Effector memory CD4-positive, alpha-beta T cell (primary cell): ENCODE measurements around the gene ACOT12.

Experiments
- DNase-seq, 3 donors: peaks; one replicate each; pipeline ENCODE4 v3.0.0-alpha.2; 2020
- H3K27ac ChIP-seq: 2 replicates; pipeline ENCODE4 v1.7.0; 2013; ENCODE audit warnings: mild to moderate bottlenecking, low read length, moderate library complexity; ENCODE audit not compliant: insufficient read depth, poor library complexity, severe bottlenecking
- H3K27me3 ChIP-seq: replicated peaks from 2 replicates; pipeline ENCODE4 v1.7.0; 2013; ENCODE audit warnings: mild to moderate bottlenecking, low read length; ENCODE audit not compliant: insufficient read depth, control insufficient read depth, poor library complexity, severe bottlenecking
- H3K36me3 ChIP-seq: 2 replicates; pipeline ENCODE4 v1.7.0; 2013; ENCODE audit warnings: mild to moderate bottlenecking, low read length, moderate library complexity; ENCODE audit not compliant: control insufficient read depth, insufficient read depth
- H3K4me1 ChIP-seq: 2 replicates; pipeline ENCODE4 v1.7.0; 2013; ENCODE audit warnings: low read length, mild to moderate bottlenecking; ENCODE audit not compliant: control insufficient read depth, insufficient read depth, poor library complexity, severe bottlenecking
- H3K4me3 ChIP-seq: 2 replicates; pipeline ENCODE4 v1.7.0; 2013; ENCODE audit warnings: low read length, low read depth, mild to moderate bottlenecking; ENCODE audit not compliant: insufficient read depth, poor library complexity, severe bottlenecking
- H3K9me3 ChIP-seq: 2 replicates; pipeline ENCODE4 v1.7.0; 2013; ENCODE audit warnings: mild to moderate bottlenecking, low read length, moderate library complexity; ENCODE audit not compliant: control insufficient read depth

Gene ACOT12

GRCh38 chr5:81401266-81401665, 7.3 kb upstream of the ACOT12 start:
- Histone ChIP-seq H3K4me3 (no peak overlapping the region), H3K9me3 (no peaks in the 10 kb centered on the region), H3K27me3 (peaks cover 4% of the 10 kb centered on the region), H3K27ac (no peak overlapping the region), H3K4me1 (no peaks in the 10 kb centered on the region), H3K36me3 (no peaks in the 10 kb centered on the region)
- DNase-seq = no peak

- Histone ChIP-seq H3K4me3 (no peak overlapping the region), H3K27me3 (peaks cover 4% of the 10 kb centered on the region), H3K9me3 (no peaks in the 10 kb centered on the region), H3K27ac (no peak overlapping the region), H3K4me1 (no peaks in the 10 kb centered on the region), H3K36me3 (no peaks in the 10 kb centered on the region)
- DNase-seq = no peak
Observed at GRCh38 chr5:81400375-81400774, 6.4 kb upstream of the ACOT12 start.

- Histone ChIP-seq H3K27ac (no peak overlapping the region), H3K27me3 (peaks cover 5% of the 10 kb centered on the region), H3K4me1 (peaks cover 1% of the 10 kb centered on the region), H3K36me3 (no peaks in the 10 kb centered on the region), H3K4me3 (no peak overlapping the region), H3K9me3 (no peaks in the 10 kb centered on the region)
- no peak for DNase-seq
Observed at GRCh38 chr5:81398741-81399140, 4.8 kb upstream of the ACOT12 start.

- Histone ChIP-seq H3K9me3 (no peaks in the 10 kb centered on the region), H3K4me1 (peaks cover 5% of the 10 kb centered on the region), H3K27me3 (peaks cover 10% of the 10 kb centered on the region), H3K4me3 (no peak overlapping the region), H3K27ac (no peak overlapping the region), H3K36me3 (no peaks in the 10 kb centered on the region)
- DNase-seq = no peak
Observed at GRCh38 chr5:81397176-81397575, 3.2 kb upstream of the ACOT12 start.

GRCh38 chr5:81395262-81395661, 1.3 kb upstream of the ACOT12 start:
- H3K27ac ChIP-seq = no peak overlapping the region
- no peaks in the 10 kb centered on the region for H3K36me3 ChIP-seq
- H3K9me3 ChIP-seq = no peaks in the 10 kb centered on the region
- no peak for DNase-seq
- H3K4me1 ChIP-seq = peaks cover 5% of the 10 kb centered on the region
- H3K27me3 ChIP-seq = peaks cover 19% of the 10 kb centered on the region
- no peak overlapping the region for H3K4me3 ChIP-seq

- H3K4me1 ChIP-seq = peaks cover 5% of the 10 kb centered on the region
- no peak overlapping the region for H3K4me3 ChIP-seq
- H3K36me3 ChIP-seq = no peaks in the 10 kb centered on the region
- no peak overlapping the region for H3K27ac ChIP-seq
- DNase-seq = no peak
- peaks cover 19% of the 10 kb centered on the region for H3K27me3 ChIP-seq
- no peaks in the 10 kb centered on the region for H3K9me3 ChIP-seq
Observed at GRCh38 chr5:81393430-81393782, 528 bp downstream of the ACOT12 start.

GRCh38 chr5:81389025-81389424, 4.9 kb downstream of the ACOT12 start:
- no peak overlapping the region for H3K4me3 ChIP-seq
- H3K27me3 ChIP-seq = peaks cover 19% of the 10 kb centered on the region
- peaks cover 5% of the 10 kb centered on the region for H3K4me1 ChIP-seq
- DNase-seq = no peak
- H3K36me3 ChIP-seq = no peaks in the 10 kb centered on the region
- no peak overlapping the region for H3K27ac ChIP-seq
- H3K9me3 ChIP-seq = no peaks in the 10 kb centered on the region

GRCh38 chr5:81388169-81388568, 5.8 kb downstream of the ACOT12 start:
- no peak overlapping the region for H3K27ac ChIP-seq
- no peaks in the 10 kb centered on the region for H3K36me3 ChIP-seq

GRCh38 chr5:81383867-81384266, 10.1 kb downstream of the ACOT12 start:
- Histone ChIP-seq H3K9me3 (no peaks in the 10 kb centered on the region), H3K27ac (no peak overlapping the region), H3K27me3 (no peaks in the 10 kb centered on the region), H3K4me3 (no peak overlapping the region), H3K4me1 (no peaks in the 10 kb centered on the region), H3K36me3 (no peaks in the 10 kb centered on the region)
- no peak for DNase-seq

More at GRCh38 chr5:81388169-81388568, 5.8 kb downstream of the ACOT12 start:
- no peak overlapping the region for H3K4me3 ChIP-seq
- DNase-seq = no peak
- H3K4me1 ChIP-seq = no peaks in the 10 kb centered on the region
- no peaks in the 10 kb centered on the region for H3K9me3 ChIP-seq
- H3K27me3 ChIP-seq = peaks cover 13% of the 10 kb centered on the region

GRCh38 chr5:81371354-81371876, 22.5 kb downstream of the ACOT12 start:
- peaks cover 2% of the 10 kb centered on the region for H3K27me3 ChIP-seq
- no peak for DNase-seq
- H3K9me3 ChIP-seq = no peaks in the 10 kb centered on the region
- H3K4me3 ChIP-seq = no peak overlapping the region
- H3K4me1 ChIP-seq = no peaks in the 10 kb centered on the region
- no peak overlapping the region for H3K27ac ChIP-seq
- no peaks in the 10 kb centered on the region for H3K36me3 ChIP-seq

GRCh38 chr5:81370912-81371311, 23.0 kb downstream of the ACOT12 start:
- peaks cover 2% of the 10 kb centered on the region for H3K27me3 ChIP-seq
- no peaks in the 10 kb centered on the region for H3K9me3 ChIP-seq
- no peaks in the 10 kb centered on the region for H3K4me1 ChIP-seq
- DNase-seq = no peak
- no peaks in the 10 kb centered on the region for H3K36me3 ChIP-seq
- H3K4me3 ChIP-seq = no peak overlapping the region
- no peak overlapping the region for H3K27ac ChIP-seq
